B cell (primary cell): Measurements from ENCODE around the gene IFT52. TPM values are rescaled to one million over a fixed set of nuclear protein-coding genes. Genes with fewer than 3 reads are reported as not detected.

Experiments
- ATAC-seq: fragments of 200-7000 bp; cut with Tn5 transposase; one replicate; pipeline ENCODE4 v1.10.0; 2021; ENCODE audit warnings: low read depth, mild to moderate bottlenecking, moderate number of reproducible peaks, moderate library complexity
- CTCF ChIA-PET: fragments of 350-600 bp; sonication (Branson Sonifier 250); formaldehyde crosslinking; loops from one replicate; lab custom pipeline; 2021; ENCODE audit warnings: antibody characterized with exemption, inconsistent platforms; lab: Charles Lee
- POLR2A ChIA-PET: fragments of 350-600 bp; sonication (Branson Sonifier 250); formaldehyde crosslinking; loops from one replicate; lab custom pipeline; 2021; ENCODE audit warnings: antibody characterized with exemption; lab: Charles Lee
- DNase-seq: peaks from one replicate; pipeline ENCODE4 v3.0.0; 2013
- H2AFZ ChIP-seq: 2 replicates; pipeline ENCODE4 v1.6.1; 2012; ENCODE audit warnings: mild to moderate bottlenecking, low read depth, low read length; ENCODE audit not compliant: insufficient read depth, poor library complexity, severe bottlenecking
- H3K27ac ChIP-seq, 2 donors: 1 replicate in 1 of 2; 2 replicates in 1 of 2; pipeline ENCODE4 v1.5.1; 2012 to 2013; ENCODE audit warnings: low read length in 2 of 2, mild to moderate bottlenecking in 2 of 2, moderate library complexity in 1 of 2
- H3K27me3 ChIP-seq, 4 experiments: fragments of 200-600 bp in 1 of 4; sonication (generic) in 1 of 4; replicated peaks in 1 of 4; 1 replicate in 2 of 4; 2 replicates in 2 of 4; pipeline versions ENCODE4 v1.6.1 to v1.7.0; 2013 to 2016; ENCODE audit warnings: low read length in 3 of 4, mild to moderate bottlenecking in 2 of 4, mixed read lengths in 1 of 4, moderate library complexity in 1 of 4; ENCODE audit not compliant: insufficient read depth in 4 of 4, control insufficient read depth in 3 of 4; ENCODE audit errors: control extremely low read depth in 1 of 4
- H3K36me3 ChIP-seq, 2 experiments: replicated peaks in 1 of 2; 1 replicate in 1 of 2; 2 replicates in 1 of 2; pipeline versions ENCODE4 v1.6.1 to v1.7.1; 2013; ENCODE audit warnings: low read length in 1 of 2; ENCODE audit not compliant: insufficient read depth in 2 of 2, control insufficient read depth in 1 of 2; ENCODE audit errors: control extremely low read depth in 1 of 2, extremely low read depth in 1 of 2
- H3K4me1 ChIP-seq, 2 donors: fragments of 200-600 bp in 1 of 2; sonication (generic) in 1 of 2; 1 replicate in 1 of 2; 2 replicates in 1 of 2; pipeline versions ENCODE4 v1.5.1 to v1.6.1; 2013 to 2017; ENCODE audit warnings: low read length in 2 of 2; ENCODE audit not compliant: control insufficient read depth in 2 of 2, insufficient read depth in 2 of 2
- H3K4me2 ChIP-seq: replicated peaks from 2 replicates; pipeline ENCODE3; 2012; ENCODE audit warnings: mild to moderate bottlenecking, low read depth, low read length; ENCODE audit not compliant: poor library complexity, severe bottlenecking
- H3K4me3 ChIP-seq, 5 experiments: fragments of 200-600 bp in 1 of 5; sonication (generic) in 1 of 5; 1 replicate in 3 of 5; 2 replicates in 2 of 5; pipeline versions ENCODE4 v1.5.1 to v1.7.0; 2011 to 2016; ENCODE audit warnings: low read length in 4 of 5, mild to moderate bottlenecking in 4 of 5, low read depth in 2 of 5, control low read depth in 1 of 5, moderate library complexity in 1 of 5; ENCODE audit not compliant: insufficient read depth in 1 of 5; ENCODE audit errors: control extremely low read depth in 1 of 5, extremely low read depth in 1 of 5
- H3K79me2 ChIP-seq: fragments of 200-600 bp; sonication (generic); one replicate; pipeline ENCODE4 v1.6.0; 2016; ENCODE audit warnings: low read length; ENCODE audit not compliant: control insufficient read depth, insufficient read depth
- H3K9ac ChIP-seq: fragments of 200-600 bp; sonication (generic); 2 replicates; pipeline ENCODE4 v1.6.1; 2017; ENCODE audit warnings: mild to moderate bottlenecking, low read length, moderate library complexity
- H3K9me3 ChIP-seq, 3 donors: one replicate each; pipeline versions ENCODE4 v1.6.1 to v1.7.1; 2013; ENCODE audit warnings: low read length in 2 of 3; ENCODE audit not compliant: control insufficient read depth in 2 of 3, insufficient read depth in 1 of 3; ENCODE audit errors: control extremely low read depth in 1 of 3
- H4K20me1 ChIP-seq: 2 replicates; pipeline ENCODE4 v1.6.0; 2012; ENCODE audit warnings: mild to moderate bottlenecking, low read length; ENCODE audit not compliant: insufficient read depth, control insufficient read depth, poor library complexity, severe bottlenecking
- H3K27ac Mint-ChIP-seq: one replicate; pipeline ENCODE4 v1.8.0; 2021; ENCODE audit warnings: mixed read lengths
- H3K27me3 Mint-ChIP-seq: one replicate; pipeline ENCODE4 v1.8.0; 2021; ENCODE audit warnings: mixed read lengths
- H3K4me1 Mint-ChIP-seq: one replicate; pipeline ENCODE4 v1.8.0; 2021; ENCODE audit warnings: mixed read lengths
- H3K4me3 Mint-ChIP-seq: one replicate; pipeline ENCODE4 v1.8.0; 2021; ENCODE audit warnings: mixed read lengths
- H3K9me3 Mint-ChIP-seq: one replicate; pipeline ENCODE4 v1.8.0; 2022; ENCODE audit warnings: mixed read lengths; ENCODE audit not compliant: insufficient read depth
- CTCF ChIP-seq: fragments of 200-600 bp; IDR thresholded peaks from one replicate; pipeline ENCODE4 v1.8.0; 2022; ENCODE audit warnings: antibody characterized with exemption, mild to moderate bottlenecking
- EZH2 ChIP-seq: IDR thresholded peaks from 2 replicates; pipeline ENCODE4 v1.6.1; 2012; ENCODE audit warnings: borderline replicate concordance, low read depth, mild to moderate bottlenecking, moderate library complexity, low read length; ENCODE audit not compliant: insufficient read depth, poor library complexity, severe bottlenecking
- WGBS: methylation state at CpG from one replicate; pipeline ENCODE4 v1.1.5; 2013; ENCODE audit warnings: missing lambda C conversion rate; ENCODE audit not compliant: insufficient coverage; 5-methylcytosine and 5-hydroxymethylcytosine counted together
- intact Hi-C: fragments of 100-400 bp; cut with micrococcal nuclease; formaldehyde crosslinking; loops from one replicate; pipeline ENCODE4 v1.10.0; 2022
- polyA minus RNA-seq: library from RNA; depleted of rRNA, polyadenylated mRNA; stranded (reverse); fragments of >200 nt; gene quantifications from 2 replicates; pipeline ENCODE4 v1.2.3, GENCODE V29; 2012
- polyA plus RNA-seq: library from polyadenylated mRNA; depleted of rRNA; stranded (reverse); fragments of >200 nt; gene quantifications from 2 replicates; pipeline ENCODE4 v1.2.3, GENCODE V29; 2012
- total RNA-seq, 2 donors: library from RNA; stranded (reverse); fragments of 120-200 nt in 1 of 2; gene quantifications; 1 replicate in 1 of 2; 2 replicates in 1 of 2; pipeline versions ENCODE4 v1.2.3 to v1.2.4, GENCODE V29; 2013 to 2022

Gene IFT52
- total RNA-seq (16.7 and 23.7 TPM in 2 replicates), polyA plus RNA-seq (18.4 and 19.0 TPM in 2 replicates), polyA minus RNA-seq (17.2 and 23.8 TPM in 2 replicates)
- 24.3 TPM for total RNA-seq (2013)

- H3K4me3 Mint-ChIP-seq = peak within 1 kb of the TSS; percentile 93
- ChIA-PET POLR2A (interaction anchor here (0.6 to 1.8 kb wide), 6 partner anchors 73 to 133 kb away, joined by 4 to 12 read pairs (median 8); partner anchors contain the start of gene SRSF6), CTCF (interaction anchor here (0.6 to 1.8 kb wide), 5 partner anchors 53 to 140 kb away, joined by 3 to 5 read pairs (median 4); no protein-coding TSS in a partner anchor)
- Histone ChIP-seq H3K79me2 (peaks cover 17% of the 10 kb centered on the region), H3K9me3 (no peaks in the 10 kb centered on the region), H3K4me3 (peak within 1 kb of the TSS; percentile 67 to 80 (median 75)), H3K4me1 (peaks cover 9 to 15% of the 10 kb centered on the region in 2 donors), H4K20me1 (no peaks in the 10 kb centered on the region), H3K36me3 (peaks cover 0 to 2% of the 10 kb centered on the region in 2 experiments), H3K4me2 (peak within 1 kb of the TSS; percentile 86), H3K9ac (peak within 1 kb of the TSS; percentile 77), H3K27me3 (no peaks in the 10 kb centered on the region), H3K27ac (peak within 1 kb of the TSS; percentile 66 to 92), H2AFZ (peak within 1 kb of the TSS; percentile 90)
- ATAC-seq (peak; percentile 97), DNase-seq (peak; percentile 94)
- intact Hi-C loops = loop anchor here (1.0 kb wide), 5 partner anchors 76 to 133 kb away; partner anchors contain the start of genes MYBL2 and SRSF6
- H3K27me3 Mint-ChIP-seq = peaks cover 5% of the 10 kb centered on the region
- under 1% methylated on average over 55 of the region's 68 CpGs for WGBS
- H3K27ac Mint-ChIP-seq = peak within 1 kb of the TSS; percentile 95
- TF ChIP-seq CTCF = no peak
- TF ChIP-seq EZH2 = no peak
- H3K9me3 Mint-ChIP-seq = no peaks in the 10 kb centered on the region
- H3K4me1 Mint-ChIP-seq = peaks cover 18% of the 10 kb centered on the region
Measured at GRCh38 chr20:43590392-43591303, at the start of gene IFT52. Gene IFT52, plus strand, starts transcription at chr20:43590937. Its CDS starts 3,762 bp downstream, at chr20:43594699.
